ENCODE measurements around the gene RAC3. TPM values are rescaled to one million over a fixed set of nuclear protein-coding genes. Genes with fewer than 3 reads are reported as not detected.

Gene RAC3
- total RNA-seq, 1 donor from 2014 or later, result 9.0 TPM

DNA sequence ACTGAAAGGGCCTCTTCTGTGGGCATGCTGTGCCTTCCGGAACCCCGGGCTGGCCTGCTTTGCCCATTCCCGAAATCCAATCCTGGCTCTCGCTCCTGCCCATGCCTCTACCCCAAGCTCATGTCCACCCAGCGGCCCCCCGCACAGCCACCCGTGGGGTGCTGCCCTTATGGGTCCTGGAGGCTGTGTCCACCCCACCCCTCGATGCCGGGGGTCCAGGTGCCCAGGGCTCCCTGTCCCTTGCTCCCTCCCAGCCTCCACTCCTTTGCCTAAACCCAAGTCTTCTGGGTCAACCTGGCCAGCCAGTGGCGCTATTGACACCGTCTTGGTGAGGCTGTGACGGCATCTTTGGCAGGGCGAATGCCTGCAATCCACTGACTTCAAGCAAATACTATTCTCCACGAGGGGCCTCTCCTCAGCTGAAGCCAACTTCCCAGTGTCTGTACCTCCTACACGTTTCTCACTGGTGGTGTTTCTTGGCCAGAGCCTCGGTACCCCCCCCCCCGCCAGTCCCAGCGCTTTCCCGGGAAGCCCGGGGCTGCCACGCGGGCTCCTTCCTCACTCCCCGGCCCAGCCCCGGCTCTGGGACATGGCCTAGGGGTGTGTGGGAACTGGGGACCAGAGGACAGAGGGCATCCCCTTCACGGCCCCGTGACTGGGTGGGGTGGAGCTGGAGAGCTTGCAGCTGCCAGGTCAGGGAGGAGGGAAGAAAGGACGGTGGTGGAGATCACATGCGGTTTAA, 46.3 kb downstream of the RAC3 start:
- DNase-seq, result no peak

GRCh38 chr17:82078433-82078832, 47.0 kb downstream of the RAC3 start:
- DNase-seq, result no peak

GRCh38 chr17:82079001-82079677, 47.7 kb downstream of the RAC3 start:
- no peak for DNase-seq

GRCh38 chr17:82080048-82080788, 48.7 kb downstream of the RAC3 start:
- no peak for DNase-seq

DNA sequence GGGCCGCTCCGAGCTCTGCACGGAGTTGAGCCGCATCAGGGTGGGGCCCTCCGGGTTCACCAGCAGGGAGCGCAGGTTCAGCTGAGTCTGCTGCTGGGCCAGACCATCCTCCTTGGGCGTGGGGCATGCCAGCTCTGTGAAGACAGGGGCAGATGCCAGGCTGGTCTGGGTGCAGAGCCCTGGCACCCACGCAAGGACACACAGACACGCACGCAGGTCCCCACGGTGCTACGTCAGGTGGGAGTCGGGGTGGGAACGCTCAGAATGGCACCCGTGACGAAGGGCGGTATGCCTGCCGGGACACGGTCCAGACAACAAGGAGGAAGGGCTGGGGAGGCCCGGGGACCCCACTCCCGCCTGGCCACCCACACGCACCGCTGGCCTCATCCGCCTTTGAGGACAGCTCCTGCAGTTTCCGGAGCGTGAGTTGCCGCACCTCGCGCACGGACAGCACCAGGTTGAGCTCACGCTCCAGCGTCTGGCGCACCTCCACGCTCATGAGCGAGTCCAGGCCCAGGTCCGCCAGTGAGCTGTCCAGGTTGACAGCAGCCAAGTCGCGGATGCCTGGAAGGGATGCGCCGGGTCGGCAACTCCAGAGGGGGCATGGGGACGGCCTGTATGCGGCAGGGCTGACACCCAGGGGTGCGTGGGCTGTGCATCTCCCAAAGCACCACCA, 49.4 kb downstream of the RAC3 start:
- no peak for DNase-seq

GRCh38 chr17:82081546-82081945, 50.1 kb downstream of the RAC3 start:
- DNase-seq, result no peak

GRCh38 chr17:82081966-82082365, 50.5 kb downstream of the RAC3 start:
- DNase-seq, result no peak

- no peak for DNase-seq
Measured at GRCh38 chr17:82082456-82082855, 51.0 kb downstream of the RAC3 start.

GRCh38 chr17:82083009-82083408, 51.5 kb downstream of the RAC3 start:
- no peak for DNase-seq

Other genes with a start within 250 kb of the RAC3 start
- gene GCGR, start 227.5 kb upstream of the RAC3 start, total RNA-seq, result 0.17 TPM in 1 of 2 replicates, not detected in the other
- 79.9 and 138 TPM in 2 replicates for gene MCRIP1, start 198.4 kb upstream of the RAC3 start, total RNA-seq
- not detected in 2 replicates for gene PPP1R27, start 196.6 kb upstream of the RAC3 start, total RNA-seq
- 1,052 and 1,490 TPM in 2 replicates for gene P4HB, start 171.1 kb upstream of the RAC3 start, total RNA-seq
- 195 and 495 TPM in 2 replicates for gene ARHGDIA, start 160.3 kb upstream of the RAC3 start, total RNA-seq
- 172 and 224 TPM in 2 replicates for gene ALYREF, start 140.1 kb upstream of the RAC3 start, total RNA-seq
- 79.9 and 128 TPM in 2 replicates for gene ANAPC11, start 140.0 kb upstream of the RAC3 start, total RNA-seq
- 0.28 TPM in 1 of 2 replicates, not detected in the other for gene NPB, start 129.4 kb upstream of the RAC3 start, total RNA-seq
- 41.0 and 80.1 TPM in 2 replicates for gene PCYT2, start 120.3 kb upstream of the RAC3 start, total RNA-seq
- gene SIRT7, start 113.5 kb upstream of the RAC3 start, total RNA-seq, result 17.3 and 21.1 TPM in 2 replicates
- 19.7 and 22.4 TPM in 2 replicates for gene MAFG, start 103.9 kb upstream of the RAC3 start, total RNA-seq
- 59.4 and 97.8 TPM in 2 replicates for gene PYCR1, start 94.4 kb upstream of the RAC3 start, total RNA-seq
- not detected in 2 replicates for gene MYADML2, start 84.4 kb upstream of the RAC3 start, total RNA-seq
- gene NOTUM, start 70.5 kb upstream of the RAC3 start, total RNA-seq, result 0.09 TPM in 1 of 2 replicates, not detected in the other
- 18.3 and 20.1 TPM in 2 replicates for gene ASPSCR1, start 54.0 kb upstream of the RAC3 start, total RNA-seq
- gene CENPX, start 8.8 kb upstream of the RAC3 start, total RNA-seq, result 27.0 and 33.0 TPM in 2 replicates
- 15.1 and 23.3 TPM in 2 replicates for gene LRRC45, start 8.4 kb upstream of the RAC3 start, total RNA-seq
- 56.8 and 63.8 TPM in 2 replicates for gene DCXR, start 6.0 kb downstream of the RAC3 start, total RNA-seq
- gene RFNG, start 20.1 kb downstream of the RAC3 start, total RNA-seq, result 22.6 and 34.9 TPM in 2 replicates
- 84.2 and 112 TPM in 2 replicates for gene GPS1, start 20.2 kb downstream of the RAC3 start, total RNA-seq
- gene DUS1L, start 34.1 kb downstream of the RAC3 start, total RNA-seq, result 72.5 and 72.7 TPM in 2 replicates
- gene FASN, start 66.6 kb downstream of the RAC3 start, total RNA-seq, result 51.1 and 216 TPM in 2 replicates
- 5.4 and 9.4 TPM in 2 replicates for gene CCDC57, start 181.2 kb downstream of the RAC3 start, total RNA-seq
- gene SLC16A3, start 197.4 kb downstream of the RAC3 start, total RNA-seq, result 99.4 and 121 TPM in 2 replicates
- gene CSNK1D, start 242.0 kb downstream of the RAC3 start, total RNA-seq, result 39.3 and 69.2 TPM in 2 replicates